Osteocyte (in vitro differentiated cells): ENCODE results near the gene SPG7. TPM values are rescaled to one million over a fixed set of nuclear protein-coding genes. Genes with fewer than 3 reads are reported as not detected.

ENCODE experiments used
- DNase-seq: peaks from one replicate; pipeline ENCODE4 v3.0.0; 2021; ENCODE audit warnings: mixed read lengths; ENCODE audit not compliant: unreplicated experiment; ENCODE audit errors: extremely low spot score
- H3K27ac Mint-ChIP-seq: one replicate; pipeline ENCODE4 v1.8.0; 2021; ENCODE audit warnings: mild to moderate bottlenecking, mixed read lengths; ENCODE audit not compliant: unreplicated experiment
- H3K27me3 Mint-ChIP-seq: one replicate; pipeline ENCODE4 v1.8.0; 2021; ENCODE audit warnings: mixed read lengths; ENCODE audit not compliant: unreplicated experiment
- H3K36me3 Mint-ChIP-seq: one replicate; pipeline ENCODE4 v1.8.0; 2021; ENCODE audit warnings: mixed read lengths; ENCODE audit not compliant: unreplicated experiment
- H3K4me1 Mint-ChIP-seq: one replicate; pipeline ENCODE4 v1.8.0; 2021; ENCODE audit warnings: mixed read lengths; ENCODE audit not compliant: unreplicated experiment
- H3K4me3 Mint-ChIP-seq: one replicate; pipeline ENCODE4 v1.8.0; 2021; ENCODE audit warnings: mild to moderate bottlenecking, moderate library complexity, mixed read lengths; ENCODE audit not compliant: unreplicated experiment
- H3K9me3 Mint-ChIP-seq: one replicate; pipeline ENCODE4 v1.8.0; 2021; ENCODE audit warnings: mixed read lengths; ENCODE audit not compliant: unreplicated experiment
- total RNA-seq: library from RNA; stranded (reverse); gene quantifications from 2 replicates; pipeline ENCODE4 v1.2.1, GENCODE V29; 2021
- TF ChIP-seq, protein P1 (sequence below): fragments of 200-600 bp; sonication (generic); IDR thresholded peaks from 2 replicates; pipeline ENCODE4 v1.5.0; 2021; ENCODE audit warnings: antibody characterized with exemption, mild to moderate bottlenecking, moderate library complexity

Gene SPG7
- total RNA-seq, 1 donor from 2014 or later = 125 TPM

DNA sequence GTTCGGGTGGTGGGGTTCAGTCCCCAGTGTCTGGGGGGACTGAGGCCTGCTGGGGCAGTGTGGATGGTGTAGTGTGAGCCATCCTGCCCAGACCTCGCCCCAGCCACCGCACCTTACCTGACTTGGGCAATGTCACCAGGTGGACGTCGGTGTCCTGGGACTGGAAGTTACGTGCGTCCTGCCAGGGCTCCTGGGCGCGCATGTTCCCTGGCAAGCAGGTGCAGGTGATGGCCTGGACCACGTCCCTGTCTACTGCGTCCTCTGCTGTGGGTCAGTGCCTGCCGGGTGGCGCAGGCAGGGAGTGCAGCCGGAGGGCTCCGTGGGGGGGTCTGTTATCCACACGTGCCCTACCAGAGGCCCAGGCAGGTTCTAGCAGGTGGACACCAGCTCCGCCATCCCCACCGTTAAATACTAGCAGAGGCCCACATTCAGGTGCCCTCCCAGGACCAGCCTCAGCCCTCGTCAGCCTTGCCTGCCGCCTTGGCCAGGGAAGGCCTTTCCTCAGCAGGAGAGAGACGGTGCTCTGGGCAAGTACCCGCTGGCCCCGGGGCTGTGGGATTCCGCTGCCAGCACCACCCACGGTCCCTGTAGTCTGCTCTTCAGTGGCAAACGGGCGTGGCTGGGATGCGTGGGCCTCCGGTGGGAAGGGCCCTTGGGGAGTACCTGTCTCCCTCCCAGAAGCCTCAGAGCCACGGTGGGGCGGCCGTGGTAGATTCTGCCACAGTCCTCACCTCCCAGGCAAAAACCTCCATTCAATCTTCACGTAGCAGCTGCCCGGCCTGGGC is 97.2 kb downstream of the SPG7 start:
- Mint-ChIP-seq H3K27me3 (no peaks in the 10 kb centered on the region), H3K9me3 (no peaks in the 10 kb centered on the region), H3K4me3 (no peak overlapping the region), H3K36me3 (no peaks in the 10 kb centered on the region), H3K27ac (no peak overlapping the region), H3K4me1 (peaks cover 17% of the 10 kb centered on the region)
- DNase-seq = no peak
- TF ChIP-seq, protein P1, sequence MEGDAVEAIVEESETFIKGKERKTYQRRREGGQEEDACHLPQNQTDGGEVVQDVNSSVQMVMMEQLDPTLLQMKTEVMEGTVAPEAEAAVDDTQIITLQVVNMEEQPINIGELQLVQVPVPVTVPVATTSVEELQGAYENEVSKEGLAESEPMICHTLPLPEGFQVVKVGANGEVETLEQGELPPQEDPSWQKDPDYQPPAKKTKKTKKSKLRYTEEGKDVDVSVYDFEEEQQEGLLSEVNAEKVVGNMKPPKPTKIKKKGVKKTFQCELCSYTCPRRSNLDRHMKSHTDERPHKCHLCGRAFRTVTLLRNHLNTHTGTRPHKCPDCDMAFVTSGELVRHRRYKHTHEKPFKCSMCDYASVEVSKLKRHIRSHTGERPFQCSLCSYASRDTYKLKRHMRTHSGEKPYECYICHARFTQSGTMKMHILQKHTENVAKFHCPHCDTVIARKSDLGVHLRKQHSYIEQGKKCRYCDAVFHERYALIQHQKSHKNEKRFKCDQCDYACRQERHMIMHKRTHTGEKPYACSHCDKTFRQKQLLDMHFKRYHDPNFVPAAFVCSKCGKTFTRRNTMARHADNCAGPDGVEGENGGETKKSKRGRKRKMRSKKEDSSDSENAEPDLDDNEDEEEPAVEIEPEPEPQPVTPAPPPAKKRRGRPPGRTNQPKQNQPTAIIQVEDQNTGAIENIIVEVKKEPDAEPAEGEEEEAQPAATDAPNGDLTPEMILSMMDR = no peak

DNA sequence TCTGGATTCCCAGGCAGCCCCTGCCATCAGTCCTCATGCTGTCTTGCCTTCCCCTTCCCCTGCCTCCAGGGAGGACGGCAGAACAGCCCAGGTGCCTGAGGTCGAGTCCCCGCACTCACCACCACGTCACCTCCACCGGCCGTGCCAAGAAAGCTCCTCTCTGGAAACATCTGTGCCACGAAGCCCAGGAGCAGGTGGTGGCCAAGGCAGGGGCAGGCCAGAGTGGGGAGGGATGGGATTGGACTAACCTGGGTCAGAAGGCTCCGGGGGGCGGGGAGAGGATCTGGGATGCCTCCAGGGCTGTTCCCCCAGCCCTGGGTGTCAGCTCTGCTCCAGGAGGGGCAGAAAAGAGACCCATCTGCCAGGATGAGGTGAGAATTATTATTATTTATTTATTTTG is 97.8 kb downstream of the SPG7 start:
- TF ChIP-seq, protein P1 = no peak
- Mint-ChIP-seq H3K27ac (no peak overlapping the region), H3K4me3 (no peak overlapping the region), H3K4me1 (peaks cover 15% of the 10 kb centered on the region), H3K27me3 (no peaks in the 10 kb centered on the region), H3K36me3 (no peaks in the 10 kb centered on the region), H3K9me3 (no peaks in the 10 kb centered on the region)
- no peak for DNase-seq

Other genes with a start within 250 kb of the SPG7 start
- gene ANKRD11, start 17.8 kb upstream of the SPG7 start, total RNA-seq = 188 and 209 TPM in 2 replicates
- 1,759 and 1,785 TPM in 2 replicates for gene RPL13, start 52.3 kb downstream of the SPG7 start, total RNA-seq
- 19.7 and 23.6 TPM in 2 replicates for gene CPNE7, start 67.4 kb downstream of the SPG7 start, total RNA-seq
- gene DPEP1, start 105.2 kb downstream of the SPG7 start, total RNA-seq = not detected in 2 replicates
- 92.5 and 94.1 TPM in 2 replicates for gene CHMP1A, start 149.3 kb downstream of the SPG7 start, total RNA-seq
- 15.8 and 18.3 TPM in 2 replicates for gene SPATA33, start 149.4 kb downstream of the SPG7 start, total RNA-seq
- 67.2 and 91.5 TPM in 2 replicates for gene CDK10, start 178.3 kb downstream of the SPG7 start, total RNA-seq
- 9.5 and 12.3 TPM in 2 replicates for gene SPATA2L, start 193.3 kb downstream of the SPG7 start, total RNA-seq
- 22.0 TPM in 2 replicates for gene VPS9D1, start 212.5 kb downstream of the SPG7 start, total RNA-seq
- gene ZNF276, start 213.1 kb downstream of the SPG7 start, total RNA-seq = 21.3 and 23.0 TPM in 2 replicates